LNCAP (cell line): ENCODE results near the gene L3MBTL2.

Experiments
- CTCF ChIP-seq: fragments of 450-650 bp; IDR thresholded peaks from 2 replicates; pipeline ENCODE4 v1.5.1; 2017; ENCODE audit warnings: mild to moderate bottlenecking

Gene L3MBTL2

GRCh38 chr22:41217553-41218157 lies 12.5 kb downstream of the L3MBTL2 start:
- no peak for TF ChIP-seq CTCF

GRCh38 chr22:41222846-41223507 lies 17.9 kb downstream of the L3MBTL2 start:
- TF ChIP-seq CTCF = no peak

GRCh38 chr22:41223535-41223934 lies 18.4 kb downstream of the L3MBTL2 start:
- TF ChIP-seq CTCF = no peak

- TF ChIP-seq CTCF = no peak
These were observed 21.9 kb downstream of the L3MBTL2 start for GRCh38 chr22:41226723-41227655.

- TF ChIP-seq CTCF = no peak
These were observed 24.1 kb downstream of the L3MBTL2 start for GRCh38 chr22:41229215-41229614.

- no peak for TF ChIP-seq CTCF
These were observed 24.8 kb downstream of the L3MBTL2 start for GRCh38 chr22:41229730-41230400.

GRCh38 chr22:41230401-41230785 lies 25.3 kb downstream of the L3MBTL2 start:
- TF ChIP-seq CTCF = no peak
